HFFc6 (cell line): ENCODE data around the gene SERP2. TPM values are rescaled to one million over a fixed set of nuclear protein-coding genes. Genes with fewer than 3 reads are reported as not detected.
A peak's percentile ranks its signal among the peaks of the same experiment; 100 is the strongest.

Experiments
- DNase-seq: peaks from one replicate; pipeline ENCODE4 v3.0.0-alpha.2; 2018
- H3K27ac Mint-ChIP-seq: 2 replicates; pipeline ENCODE4 v1.8.0; 2020; ENCODE audit warnings: mild to moderate bottlenecking, mixed read lengths
- H3K27me3 Mint-ChIP-seq: 2 replicates; pipeline ENCODE4 v1.8.0; 2021; ENCODE audit warnings: mild to moderate bottlenecking, moderate library complexity, mixed read lengths; ENCODE audit not compliant: insufficient read depth
- H3K36me3 Mint-ChIP-seq: 2 replicates; pipeline ENCODE4 v1.8.0; 2021; ENCODE audit warnings: low read depth, mixed read lengths
- H3K4me1 Mint-ChIP-seq: 2 replicates; pipeline ENCODE4 v1.8.0; 2020; ENCODE audit warnings: low read depth, mixed read lengths
- H3K4me3 Mint-ChIP-seq: 2 replicates; pipeline ENCODE4 v1.8.0; 2020; ENCODE audit warnings: mild to moderate bottlenecking, moderate library complexity, mixed read lengths
- H3K9me3 Mint-ChIP-seq: 2 replicates; pipeline ENCODE4 v1.8.0; 2020; ENCODE audit warnings: mild to moderate bottlenecking, mixed read lengths
- CTCF ChIP-seq: fragments of 200-600 bp; sonication (generic); IDR thresholded peaks from 2 replicates; pipeline ENCODE4 v1.5.0; 2021; ENCODE audit warnings: antibody characterized with exemption, mild to moderate bottlenecking
- total RNA-seq, 6 experiments: library from RNA; stranded (reverse); fragmentation: NEBNext Ultra II Directional; extraction: Animal tissue kit (Norgen Biotek cat#: 25700); gene quantifications; 2 replicates in 1 of 6; 3 replicates in 5 of 6; pipeline ENCODE4 v1.2.3, GENCODE V29; 2021

The SERP2 gene
- total RNA-seq, 6 experiments from 2014 or later, result 1.4 to 2.5 (median 2.1) TPM

- H3K27me3 Mint-ChIP-seq, result peaks cover 9% of the 10 kb centered on the region
- no peak for TF ChIP-seq CTCF
Measured at GRCh38 chr13:44393391-44393790, 19.8 kb downstream of the SERP2 start.

GRCh38 chr13:44394658-44395057, 21.0 kb downstream of the SERP2 start:
- peaks cover 19% of the 10 kb centered on the region for H3K27me3 Mint-ChIP-seq
- no peaks in the 10 kb centered on the region for H3K9me3 Mint-ChIP-seq
- no peak for DNase-seq
- H3K4me1 Mint-ChIP-seq, result peaks cover 14% of the 10 kb centered on the region
- no peak overlapping the region for H3K4me3 Mint-ChIP-seq
- TF ChIP-seq CTCF, result no peak
- H3K36me3 Mint-ChIP-seq, result no peaks in the 10 kb centered on the region
- H3K27ac Mint-ChIP-seq, result no peak overlapping the region

More at GRCh38 chr13:44393391-44393790, 19.8 kb downstream of the SERP2 start:
- Mint-ChIP-seq H3K36me3 (no peaks in the 10 kb centered on the region), H3K27ac (no peak overlapping the region), H3K4me1 (peaks cover 14% of the 10 kb centered on the region), H3K4me3 (no peak overlapping the region), H3K9me3 (no peaks in the 10 kb centered on the region)
- DNase-seq, result no peak

GRCh38 chr13:44395976-44396694, 22.5 kb downstream of the SERP2 start:
- Mint-ChIP-seq H3K27ac (no peak overlapping the region), H3K4me3 (no peak overlapping the region), H3K4me1 (peaks cover 14% of the 10 kb centered on the region), H3K27me3 (peaks cover 22% of the 10 kb centered on the region), H3K9me3 (no peaks in the 10 kb centered on the region), H3K36me3 (no peaks in the 10 kb centered on the region)
- TF ChIP-seq CTCF, result no peak
- no peak for DNase-seq

GRCh38 chr13:44396701-44397580, 23.3 kb downstream of the SERP2 start:
- Mint-ChIP-seq H3K9me3 (no peaks in the 10 kb centered on the region), H3K36me3 (no peaks in the 10 kb centered on the region), H3K4me1 (peaks cover 14% of the 10 kb centered on the region), H3K4me3 (peak overlapping the region; percentile 31; the same call in 1 of the 2 replicates), H3K27ac (no peak overlapping the region; the same call in 1 of the 2 replicates), H3K27me3 (peaks cover 23% of the 10 kb centered on the region)
- DNase-seq, result peak; percentile 9
- TF ChIP-seq CTCF, result no peak

GRCh38 chr13:44397766-44398223, 24.2 kb downstream of the SERP2 start:
- no peaks in the 10 kb centered on the region for H3K36me3 Mint-ChIP-seq
- H3K27me3 Mint-ChIP-seq, result peaks cover 23% of the 10 kb centered on the region

More at GRCh38 chr13:44397766-44398223, 24.2 kb downstream of the SERP2 start:
- peaks cover 14% of the 10 kb centered on the region for H3K4me1 Mint-ChIP-seq
- no peak for DNase-seq
- peak overlapping the region; percentile 31; the same call in 1 of the 2 replicates for H3K4me3 Mint-ChIP-seq
- TF ChIP-seq CTCF, result no peak
- no peak overlapping the region for H3K27ac Mint-ChIP-seq
- no peaks in the 10 kb centered on the region for H3K9me3 Mint-ChIP-seq
